ENCODE data around the gene TANC1.

Gene TANC1

DNA sequence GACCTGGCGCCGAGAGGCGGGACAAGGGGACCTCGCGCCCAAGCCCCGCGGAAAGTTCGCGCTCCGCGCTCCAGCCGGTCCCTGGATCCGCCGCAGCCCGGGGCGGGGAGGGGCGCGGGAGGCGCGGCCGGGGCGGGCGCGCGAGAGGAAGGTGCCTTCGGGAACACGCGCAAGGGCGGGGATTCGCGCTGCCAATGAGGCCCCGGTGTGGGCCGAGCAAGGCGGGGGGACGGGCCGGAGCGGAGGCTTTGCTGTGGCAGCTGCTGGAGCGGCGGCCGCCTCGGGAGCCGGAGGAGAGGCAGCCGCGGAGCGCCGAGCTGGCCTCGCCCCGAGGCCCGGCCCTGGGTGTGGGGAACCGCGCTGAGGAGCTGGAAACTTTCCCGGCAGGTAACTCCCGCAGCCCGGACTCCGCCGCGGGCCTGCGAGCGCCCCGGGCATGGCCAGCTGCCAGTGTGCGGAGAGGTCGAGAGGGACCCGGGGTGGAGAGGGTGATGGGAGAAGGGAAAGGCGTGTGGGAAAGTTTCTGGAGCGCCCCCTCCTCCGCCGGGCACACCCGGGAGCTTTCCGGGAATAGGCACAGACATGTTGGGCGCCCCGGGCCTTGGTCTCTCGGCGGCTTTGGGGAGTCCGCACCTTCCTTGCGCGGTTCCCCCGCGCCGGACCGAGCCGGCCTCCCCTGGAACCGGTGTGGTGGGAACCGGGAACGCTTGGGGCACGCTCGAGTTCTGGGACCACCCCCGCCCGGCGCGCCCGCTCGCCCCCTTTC, at the start of gene TANC1:
Gene TANC1 (plus strand): TSS at position 245 of the 766 bp plus-strand sequence. CDS start 97,271 bp downstream, outside the sequence.
- no peak within 1 kb of the TSS for H3K27ac Mint-ChIP-seq
- peaks cover 12% of the 10 kb centered on the region for H3K4me1 Mint-ChIP-seq
- H3K27me3 Mint-ChIP-seq, result peaks cover 15% of the 10 kb centered on the region
- peak within 1 kb of the TSS; percentile 78 for H3K4me3 Mint-ChIP-seq
- H3K36me3 Mint-ChIP-seq, result no peaks in the 10 kb centered on the region
- DNase-seq (ENCODE audit: low spot score in 2 of 2), result peak; percentile 8 to 28
- no peaks in the 10 kb centered on the region for H3K9me3 Mint-ChIP-seq
- peak; percentile 79 for ATAC-seq (ENCODE audit: low read depth)

DNA sequence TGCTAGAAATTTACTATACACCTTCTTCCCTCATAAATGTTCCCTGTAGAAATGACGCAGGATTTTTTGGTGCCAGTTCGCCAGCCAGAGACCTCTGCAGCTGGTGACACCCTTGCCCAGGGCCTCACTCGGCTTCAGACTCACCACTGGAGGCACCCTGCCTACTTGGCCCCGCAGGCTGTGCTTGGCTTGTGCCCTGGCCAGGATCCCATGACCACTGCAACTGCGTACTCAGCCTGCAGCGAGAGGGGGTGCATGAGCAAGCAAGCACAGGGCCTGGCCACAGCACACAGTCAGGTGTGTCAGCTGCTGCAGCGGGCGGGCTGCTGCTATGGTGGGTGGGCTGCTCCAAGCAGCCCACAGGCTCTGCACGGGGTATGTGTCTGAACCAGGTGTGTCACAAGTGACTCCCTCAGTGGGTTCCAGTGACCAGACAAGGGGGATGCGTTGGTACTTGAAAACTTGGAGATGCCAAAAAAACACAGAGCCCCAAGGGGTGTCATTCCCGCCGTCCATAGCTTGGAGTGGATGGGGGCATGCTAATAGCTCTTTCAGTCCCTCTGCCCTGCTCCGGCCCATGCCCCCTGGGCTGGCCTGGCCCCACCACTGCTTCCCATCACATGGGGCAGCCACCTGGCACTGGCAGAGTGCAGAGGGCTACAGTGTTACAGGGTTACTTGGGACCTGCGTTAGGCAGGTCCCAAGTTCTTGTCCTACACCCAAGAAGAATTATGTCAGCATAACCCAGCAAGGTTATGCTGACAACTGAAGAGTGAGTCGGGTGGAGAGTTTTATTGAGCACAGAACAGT, 46.6 kb upstream of the TANC1 start:
- H3K4me3 Mint-ChIP-seq, result no peak overlapping the region
- peaks cover 2% of the 10 kb centered on the region for H3K27me3 Mint-ChIP-seq
- DNase-seq (ENCODE audit: low spot score in 2 of 2) (no peak), ATAC-seq (ENCODE audit: low read depth) (no peak)
- no peaks in the 10 kb centered on the region for H3K36me3 Mint-ChIP-seq
- H3K9me3 Mint-ChIP-seq, result no peaks in the 10 kb centered on the region
- H3K27ac Mint-ChIP-seq, result no peak overlapping the region
- peaks cover 2% of the 10 kb centered on the region for H3K4me1 Mint-ChIP-seq

DNA sequence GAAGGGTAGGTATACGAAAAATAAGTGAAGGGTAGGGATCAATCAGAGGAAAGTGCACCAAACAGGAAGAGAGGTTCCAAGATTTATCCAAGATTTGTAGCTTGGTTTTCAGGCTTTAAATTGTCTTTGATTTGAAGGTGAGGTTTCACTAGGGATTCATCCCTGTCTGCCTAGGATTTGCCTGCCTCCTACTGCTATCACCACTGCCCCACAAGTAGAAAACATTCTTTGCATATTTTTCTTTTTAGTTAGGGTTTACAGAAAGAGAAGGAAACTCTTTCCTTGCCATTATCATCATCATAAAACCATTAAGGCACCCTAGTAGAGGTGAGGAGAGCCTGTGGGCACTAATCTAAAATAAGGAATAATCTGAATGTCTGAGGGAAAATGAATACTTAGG, 45.8 kb upstream of the TANC1 start:
- no peak overlapping the region for H3K27ac Mint-ChIP-seq
- no peak for ATAC-seq (ENCODE audit: low read depth)
- peaks cover 3% of the 10 kb centered on the region for H3K4me1 Mint-ChIP-seq
- peaks cover 2% of the 10 kb centered on the region for H3K27me3 Mint-ChIP-seq
- H3K9me3 Mint-ChIP-seq, result no peaks in the 10 kb centered on the region
- H3K4me3 Mint-ChIP-seq, result no peak overlapping the region
- H3K36me3 Mint-ChIP-seq, result no peaks in the 10 kb centered on the region
- no peak for DNase-seq (ENCODE audit: low spot score in 2 of 2)

DNA sequence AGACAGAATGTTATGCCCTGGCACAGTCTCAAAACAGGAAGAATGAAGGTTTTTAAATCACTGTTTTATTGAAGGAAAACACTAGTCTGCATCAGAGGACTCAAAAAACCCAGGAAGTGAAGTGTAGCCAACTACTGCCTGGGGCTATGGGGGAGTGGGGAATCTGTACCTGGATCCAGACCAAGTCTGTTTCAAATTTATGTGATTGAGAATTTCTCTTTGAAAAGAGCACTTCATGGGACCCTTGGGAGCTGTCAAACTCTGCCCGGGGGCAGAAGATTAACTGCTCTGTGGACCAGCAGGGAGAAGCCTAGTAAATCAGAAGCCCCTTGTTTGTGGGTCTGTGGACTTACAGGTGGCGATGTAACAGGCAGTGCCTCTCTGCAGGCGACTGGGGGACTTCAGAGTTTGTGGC, 45.3 kb upstream of the TANC1 start:
- peaks cover 2% of the 10 kb centered on the region for H3K27me3 Mint-ChIP-seq
- H3K36me3 Mint-ChIP-seq, result no peaks in the 10 kb centered on the region
- H3K9me3 Mint-ChIP-seq, result no peaks in the 10 kb centered on the region
- ATAC-seq (ENCODE audit: low read depth), result no peak
- no peak overlapping the region for H3K4me3 Mint-ChIP-seq
- DNase-seq (ENCODE audit: low spot score in 2 of 2), result no peak
- H3K27ac Mint-ChIP-seq, result no peak overlapping the region
- H3K4me1 Mint-ChIP-seq, result peaks cover 3% of the 10 kb centered on the region

DNA sequence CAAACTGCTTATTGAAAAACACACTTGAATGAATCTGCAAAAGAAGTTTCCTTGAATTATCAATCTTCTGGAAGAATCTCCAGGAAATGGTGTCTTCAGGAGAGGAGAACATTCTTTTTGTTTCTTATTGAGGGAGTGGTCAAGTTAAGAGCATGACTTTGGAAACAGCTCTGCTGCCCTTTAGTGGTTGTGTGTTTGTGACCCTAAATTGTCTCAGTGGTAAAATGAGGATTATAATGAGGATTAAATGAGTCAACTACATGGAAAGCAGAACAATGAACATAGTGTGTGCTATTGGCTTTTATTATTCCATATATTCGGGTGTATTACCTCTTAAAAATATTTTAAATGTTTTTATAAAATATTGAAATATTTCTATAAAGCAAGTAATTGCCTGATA, 44.8 kb upstream of the TANC1 start:
- peaks cover 3% of the 10 kb centered on the region for H3K4me1 Mint-ChIP-seq
- no peak overlapping the region for H3K27ac Mint-ChIP-seq
- peaks cover under 1% of the 10 kb centered on the region for H3K36me3 Mint-ChIP-seq
- no peak overlapping the region for H3K4me3 Mint-ChIP-seq
- ATAC-seq (ENCODE audit: low read depth) (no peak), DNase-seq (ENCODE audit: low spot score in 2 of 2) (no peak)
- H3K27me3 Mint-ChIP-seq, result peaks cover 2% of the 10 kb centered on the region
- H3K9me3 Mint-ChIP-seq, result peaks cover under 1% of the 10 kb centered on the region

DNA sequence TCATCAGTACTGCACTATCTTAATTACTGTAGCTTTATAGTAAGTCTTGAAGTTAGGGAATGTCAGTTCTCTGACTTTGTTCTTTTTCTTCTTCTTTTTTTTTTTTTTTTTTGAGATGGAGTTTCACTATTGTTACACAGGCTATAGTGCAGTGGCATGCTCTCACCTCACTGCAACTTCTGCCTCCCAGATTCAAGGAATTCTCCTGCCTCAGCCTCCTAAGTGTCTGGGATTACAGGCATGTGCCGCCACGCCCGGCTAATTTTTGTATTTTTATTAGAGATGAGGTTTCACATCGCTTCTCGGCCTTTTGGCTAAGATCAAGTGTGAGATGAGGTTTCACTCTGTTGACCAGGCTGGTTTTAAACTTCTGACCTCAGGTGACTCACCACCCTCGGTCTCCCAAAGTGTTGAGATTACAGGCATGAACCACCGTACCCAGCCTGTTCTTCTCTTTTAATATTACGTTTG, 41.9 kb upstream of the TANC1 start:
- DNase-seq (ENCODE audit: low spot score in 2 of 2), result no peak
- H3K27ac Mint-ChIP-seq, result no peak overlapping the region
- peaks cover 3% of the 10 kb centered on the region for H3K4me1 Mint-ChIP-seq
- peaks cover 6% of the 10 kb centered on the region for H3K9me3 Mint-ChIP-seq
- peaks cover 6% of the 10 kb centered on the region for H3K36me3 Mint-ChIP-seq
- no peak for ATAC-seq (ENCODE audit: low read depth)
- H3K4me3 Mint-ChIP-seq, result no peak overlapping the region
- peaks cover 8% of the 10 kb centered on the region for H3K27me3 Mint-ChIP-seq

DNA sequence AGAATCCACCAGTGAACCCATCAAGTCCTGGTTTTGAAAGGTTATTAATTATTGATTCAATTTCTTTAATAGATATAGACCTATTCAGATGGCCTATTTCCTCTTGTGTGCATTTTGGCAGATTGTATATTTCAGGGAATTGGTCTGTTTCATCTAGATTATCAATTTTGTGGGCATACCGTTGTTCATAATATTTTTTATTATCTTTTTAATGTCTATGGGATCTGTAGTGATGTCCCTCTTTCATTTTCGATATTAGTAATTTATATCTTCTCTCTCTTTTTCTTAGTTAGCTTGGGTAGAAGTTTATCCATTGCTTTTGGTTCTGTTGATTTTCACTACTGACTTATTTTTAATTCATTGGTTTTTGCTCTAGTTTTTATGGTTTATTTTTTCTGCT, 39.9 kb upstream of the TANC1 start:
- ATAC-seq (ENCODE audit: low read depth) (no peak), DNase-seq (ENCODE audit: low spot score in 2 of 2) (no peak)
- Mint-ChIP-seq H3K27me3 (peaks cover 8% of the 10 kb centered on the region), H3K4me3 (no peak overlapping the region), H3K36me3 (peaks cover 6% of the 10 kb centered on the region), H3K4me1 (peaks cover 3% of the 10 kb centered on the region), H3K27ac (no peak overlapping the region), H3K9me3 (peaks cover 6% of the 10 kb centered on the region)

DNA sequence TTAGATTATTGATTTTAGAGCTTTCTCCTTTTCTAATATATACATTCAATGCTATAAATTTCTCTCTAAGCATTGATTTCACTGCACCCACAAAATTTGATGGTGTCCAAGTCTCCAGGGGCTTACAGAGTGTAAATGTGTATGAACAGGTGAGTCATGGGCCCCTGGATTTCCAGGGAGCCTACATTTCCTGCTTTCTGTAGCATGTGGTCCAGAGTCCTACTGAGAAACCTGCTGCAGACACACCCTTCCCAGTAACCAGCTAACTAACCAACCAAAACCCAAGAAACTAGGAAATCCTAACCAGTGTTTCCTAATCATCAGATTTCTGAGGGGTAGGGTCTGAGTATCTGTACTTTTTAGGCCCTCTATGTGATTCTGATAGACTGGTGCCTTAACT, 39.5 kb upstream of the TANC1 start:
- H3K4me1 Mint-ChIP-seq, result peaks cover 3% of the 10 kb centered on the region
- no peak for ATAC-seq (ENCODE audit: low read depth)

DNA sequence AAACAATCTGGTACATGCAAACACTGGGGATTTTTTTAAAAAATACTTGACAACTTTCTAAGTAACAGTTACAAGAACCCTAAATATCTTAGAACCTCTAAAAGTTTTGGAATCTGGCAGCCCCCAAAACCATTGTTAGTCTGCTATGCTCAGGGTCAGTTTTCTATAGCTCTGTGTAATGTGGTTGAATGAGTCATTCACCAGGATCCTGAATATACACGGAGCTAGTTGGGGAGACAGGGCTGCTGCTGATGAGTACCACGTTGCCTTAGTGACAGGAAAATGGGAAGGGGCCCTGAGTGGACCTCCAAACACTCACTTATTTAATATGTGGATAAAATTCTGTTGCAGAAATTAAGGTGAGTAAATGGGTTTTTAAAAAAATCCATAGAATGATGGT, 36.9 kb upstream of the TANC1 start:
- H3K27me3 Mint-ChIP-seq, result peaks cover 8% of the 10 kb centered on the region
- H3K4me1 Mint-ChIP-seq, result peaks cover 3% of the 10 kb centered on the region
- H3K9me3 Mint-ChIP-seq, result peaks cover 6% of the 10 kb centered on the region
- peaks cover 6% of the 10 kb centered on the region for H3K36me3 Mint-ChIP-seq
- no peak for DNase-seq (ENCODE audit: low spot score in 2 of 2)
- H3K27ac Mint-ChIP-seq, result no peak overlapping the region
- ATAC-seq (ENCODE audit: low read depth), result no peak
- H3K4me3 Mint-ChIP-seq, result no peak overlapping the region

More for the DNA sequence above, 39.5 kb upstream of the TANC1 start:
- Mint-ChIP-seq H3K36me3 (peaks cover 6% of the 10 kb centered on the region), H3K27ac (no peak overlapping the region), H3K9me3 (peaks cover 6% of the 10 kb centered on the region), H3K27me3 (peaks cover 8% of the 10 kb centered on the region), H3K4me3 (no peak overlapping the region)
- no peak for DNase-seq (ENCODE audit: low spot score in 2 of 2)

DNA sequence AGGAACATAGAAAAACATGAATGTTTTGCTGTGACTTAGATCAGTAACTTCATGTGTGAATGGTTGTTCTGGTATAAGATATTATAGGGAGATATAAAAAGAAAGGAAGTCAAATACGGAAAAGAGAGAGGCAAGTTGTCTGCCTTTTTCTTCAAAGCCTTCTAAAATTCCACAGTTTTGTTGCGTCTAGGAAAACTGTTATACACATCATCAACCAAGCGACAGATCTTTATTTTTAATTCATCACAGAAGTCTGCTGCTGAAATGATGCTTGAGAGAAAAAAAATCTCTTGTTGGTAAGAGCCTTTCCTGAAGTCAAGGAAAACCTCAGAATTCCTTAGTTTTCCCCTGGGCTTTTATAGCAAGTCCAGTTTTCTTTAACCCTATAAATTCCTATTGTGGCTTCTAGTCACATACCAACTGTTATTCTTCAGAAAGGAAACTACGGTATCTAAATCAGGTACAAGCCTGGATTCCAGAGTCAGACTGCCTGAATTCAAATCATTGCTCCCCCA, 36.3 kb upstream of the TANC1 start:
- no peak for ATAC-seq (ENCODE audit: low read depth)
- peaks cover 6% of the 10 kb centered on the region for H3K9me3 Mint-ChIP-seq
- H3K4me3 Mint-ChIP-seq, result no peak overlapping the region
- no peak overlapping the region for H3K27ac Mint-ChIP-seq
- peaks cover 6% of the 10 kb centered on the region for H3K36me3 Mint-ChIP-seq
- no peak for DNase-seq (ENCODE audit: low spot score in 2 of 2)
- H3K27me3 Mint-ChIP-seq, result peaks cover 8% of the 10 kb centered on the region
- H3K4me1 Mint-ChIP-seq, result no peaks in the 10 kb centered on the region

DNA sequence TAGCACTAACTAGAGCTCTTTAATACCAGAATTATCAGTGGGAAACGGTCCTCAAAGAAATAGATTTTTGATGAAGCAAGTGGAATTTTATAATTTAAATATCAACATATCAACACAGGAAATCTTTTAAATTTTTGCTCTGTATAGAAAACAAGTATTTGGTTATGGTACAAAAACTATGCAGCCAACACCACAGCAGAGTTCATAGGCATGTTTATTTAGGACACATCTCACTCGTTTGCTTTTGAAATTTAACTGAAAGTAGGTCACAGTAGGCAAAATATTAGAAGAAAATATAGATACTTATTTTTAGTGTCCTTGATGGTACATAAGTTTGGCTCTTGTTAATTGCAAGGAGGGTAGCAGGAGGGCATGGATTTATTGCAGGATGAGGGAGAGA, 34.3 kb upstream of the TANC1 start:
- H3K4me1 Mint-ChIP-seq, result no peaks in the 10 kb centered on the region
- ATAC-seq (ENCODE audit: low read depth) (no peak), DNase-seq (ENCODE audit: low spot score in 2 of 2) (no peak)
- no peak overlapping the region for H3K4me3 Mint-ChIP-seq
- peaks cover 4% of the 10 kb centered on the region for H3K9me3 Mint-ChIP-seq
- H3K27ac Mint-ChIP-seq, result no peak overlapping the region
- H3K36me3 Mint-ChIP-seq, result peaks cover 4% of the 10 kb centered on the region
- H3K27me3 Mint-ChIP-seq, result peaks cover 8% of the 10 kb centered on the region

DNA sequence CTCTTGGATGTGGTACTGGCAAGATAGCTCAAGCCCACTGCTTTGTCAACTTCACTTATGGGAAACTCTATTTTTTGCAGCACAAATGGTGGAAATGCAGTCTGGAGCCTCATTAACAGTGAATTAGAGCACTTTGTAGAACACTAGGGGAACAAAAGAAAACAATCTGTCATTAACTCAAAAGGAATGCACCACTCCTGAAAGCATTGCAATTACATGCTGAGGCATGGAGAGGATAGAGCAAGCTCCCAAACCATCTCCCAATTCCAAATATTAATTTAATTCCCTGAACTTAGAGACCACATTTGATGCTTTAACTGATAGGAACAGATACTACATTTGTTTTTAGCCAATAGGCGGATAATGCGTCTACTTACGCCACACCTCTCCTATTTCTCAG, 32.8 kb upstream of the TANC1 start:
- Mint-ChIP-seq H3K36me3 (no peaks in the 10 kb centered on the region), H3K4me3 (no peak overlapping the region), H3K9me3 (no peaks in the 10 kb centered on the region), H3K27ac (no peak overlapping the region), H3K4me1 (no peaks in the 10 kb centered on the region), H3K27me3 (peaks cover 5% of the 10 kb centered on the region)
- ATAC-seq (ENCODE audit: low read depth), result no peak
- DNase-seq (ENCODE audit: low spot score in 2 of 2), result no peak

DNA sequence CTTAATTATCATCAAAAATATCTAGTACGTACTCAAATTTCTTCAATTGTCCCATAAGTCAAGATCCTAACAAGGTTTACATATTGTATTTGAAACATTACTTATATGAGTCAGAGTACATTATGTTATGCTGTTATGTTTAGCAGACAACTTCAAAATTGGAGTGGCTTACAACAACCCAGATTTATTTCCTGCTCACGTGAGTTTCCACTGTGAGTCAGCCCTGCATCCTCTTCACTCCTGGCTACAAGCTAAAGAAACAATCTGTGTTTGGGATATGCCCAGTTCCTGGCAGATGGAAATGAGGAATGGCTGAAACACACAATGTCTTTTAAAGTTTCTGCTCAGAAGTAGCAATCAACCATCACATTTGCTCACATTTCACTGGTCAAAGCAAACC, 31.5 kb upstream of the TANC1 start:
- ATAC-seq (ENCODE audit: low read depth) (no peak), DNase-seq (ENCODE audit: low spot score in 2 of 2) (no peak)
- H3K4me1 Mint-ChIP-seq, result no peaks in the 10 kb centered on the region
- no peak overlapping the region for H3K27ac Mint-ChIP-seq
- H3K36me3 Mint-ChIP-seq, result no peaks in the 10 kb centered on the region
- H3K4me3 Mint-ChIP-seq, result no peak overlapping the region
- H3K27me3 Mint-ChIP-seq, result peaks cover 3% of the 10 kb centered on the region
- no peaks in the 10 kb centered on the region for H3K9me3 Mint-ChIP-seq

DNA sequence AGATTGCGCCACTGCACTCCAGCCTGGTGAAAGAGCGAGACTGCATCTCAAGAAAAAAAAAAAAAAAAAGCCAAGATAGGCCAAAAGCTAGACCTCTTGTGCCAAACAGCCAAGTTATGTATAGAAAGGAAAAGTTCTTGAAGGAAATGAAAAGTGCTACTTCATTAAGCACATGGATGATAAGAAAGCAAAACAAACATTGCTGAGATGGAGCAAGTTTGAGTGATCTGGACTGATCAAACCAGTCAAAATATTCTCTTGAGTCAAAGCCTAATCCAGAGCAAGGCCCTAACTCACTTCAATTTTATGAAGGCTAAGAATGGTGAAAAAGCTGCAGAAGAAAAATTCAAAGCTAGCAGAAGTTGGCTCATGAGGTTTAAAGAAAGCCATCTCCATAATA, 28.1 kb upstream of the TANC1 start:
- DNase-seq (ENCODE audit: low spot score in 2 of 2), result no peak
- H3K4me3 Mint-ChIP-seq, result no peak overlapping the region
- H3K9me3 Mint-ChIP-seq, result no peaks in the 10 kb centered on the region
- ATAC-seq (ENCODE audit: low read depth), result no peak
- no peaks in the 10 kb centered on the region for H3K4me1 Mint-ChIP-seq
- H3K27ac Mint-ChIP-seq, result no peak overlapping the region
- H3K27me3 Mint-ChIP-seq, result peaks cover 2% of the 10 kb centered on the region
- H3K36me3 Mint-ChIP-seq, result no peaks in the 10 kb centered on the region

Data from memory B cell (primary cell).